PC-3 (cell line): Measurements from ENCODE around the gene AKAP13.

Experiments
- CTCF ChIP-seq: fragments of 300-600 bp; sonication (generic); conservative IDR thresholded peaks from 2 replicates; pipeline ENCODE4 v1.5.1; 2017; ENCODE audit warnings: antibody characterized with exemption, low read depth, mild to moderate bottlenecking, low read length
- EZH2 ChIP-seq: fragments of 300-600 bp; sonication (generic); IDR thresholded peaks from one replicate; pipeline ENCODE4 v1.6.1; 2017; ENCODE audit warnings: antibody characterized with exemption, mild to moderate bottlenecking, low read length; ENCODE audit not compliant: unreplicated experiment
- EZH2phosphoT487 ChIP-seq: fragments of 300-600 bp; sonication (generic); IDR thresholded peaks from 2 replicates; pipeline ENCODE4 v1.6.1; 2018; ENCODE audit warnings: mild to moderate bottlenecking, antibody characterized with exemption, low read length, borderline replicate concordance

- no peak for TF ChIP-seq CTCF
- TF ChIP-seq EZH2 = no peak
- no peak for TF ChIP-seq EZH2phosphoT487
Measured at GRCh38 chr15:85412066-85412465, 31.7 kb downstream of the AKAP13 start.
